Vagina (tissue), 2 donors: ENCODE measurements around the gene COASY. TPM values are rescaled to one million over a fixed set of nuclear protein-coding genes. Genes with fewer than 3 reads are reported as not detected.
"Not testable (repeated sequence)": the region's sequence is repeated elsewhere in the genome, so short reads cannot be mapped to it uniquely, and the experiment has no call there.

Experiments
- DNase-seq, 2 donors: peaks; one replicate each; pipeline ENCODE4 v3.0.0-alpha.2; 2017; ENCODE audit errors: extremely low spot score in 2 of 2
- H3K27ac ChIP-seq: fragments of 200-600 bp; sonication (generic); one replicate; pipeline ENCODE4 v1.5.1; 2019
- H3K27me3 ChIP-seq: fragments of 200-600 bp; sonication (generic); one replicate; pipeline ENCODE4 v1.5.1; 2019
- H3K36me3 ChIP-seq, 2 donors: fragments of 200-600 bp; sonication (generic); one replicate each; pipeline ENCODE4 v1.5.1; 2017 to 2019
- H3K4me1 ChIP-seq: fragments of 200-600 bp; sonication (generic); one replicate; pipeline ENCODE4 v1.5.1; 2019
- H3K4me3 ChIP-seq, 2 donors: fragments of 200-600 bp; sonication (generic); 1 replicate in 1 of 2; 2 replicates in 1 of 2; pipeline ENCODE4 v1.5.1; 2016 to 2019
- H3K9me3 ChIP-seq: fragments of 200-600 bp; sonication (generic); one replicate; pipeline ENCODE4 v1.5.1; 2019
- POLR2A ChIP-seq, 2 donors: fragments of 450-650 bp; IDR thresholded peaks; one replicate each; pipeline ENCODE4 v1.6.1; 2017; ENCODE audit warnings: antibody characterized with exemption in 2 of 2, mild to moderate bottlenecking in 2 of 2, moderate library complexity in 2 of 2
- POLR2AphosphoS5 ChIP-seq, 2 donors: sonication (generic); formaldehyde crosslinking; IDR thresholded peaks; one replicate each; pipeline ENCODE4 v1.9.0; 2017; ENCODE audit warnings: antibody characterized with exemption in 2 of 2, mild to moderate bottlenecking in 2 of 2, low read depth in 1 of 2; ENCODE audit not compliant: insufficient read depth in 1 of 2
- intact Hi-C: fragments of 100-400 bp; cut with DNase I; formaldehyde crosslinking; loops from one replicate; pipeline ENCODE4 v1.15.1; 2023
- total RNA-seq: library from RNA; depleted of rRNA; stranded (reverse); fragments of >200 nt; gene quantifications from one replicate; pipeline ENCODE4 v1.2.3, GENCODE V29; 2016
- TF ChIP-seq, protein P1 (sequence below), 3 experiments: fragments of 450-650 bp in 2 of 3; fragments of 200-600 bp in 1 of 3; sonication (generic) in 1 of 3; IDR thresholded peaks; one replicate each; pipeline ENCODE4 v1.5.1; 2017 to 2019; ENCODE audit warnings: antibody characterized with exemption in 3 of 3, mild to moderate bottlenecking in 2 of 3, moderate library complexity in 2 of 3

Gene COASY
- total RNA-seq, 1 donor from 2014 or later = 24.8 TPM

- Histone ChIP-seq H3K36me3 (peaks cover 0 to 26% of the 10 kb centered on the region in 2 donors), H3K4me1 (peaks cover 27% of the 10 kb centered on the region), H3K9me3 (no peaks in the 10 kb centered on the region), H3K27ac (no peak overlapping the region), H3K4me3 (no peak overlapping the region), H3K27me3 (no peaks in the 10 kb centered on the region)
- intact Hi-C loops = no loop called here
- no peak for TF ChIP-seq POLR2AphosphoS5 (IDR thresholded peaks at IDR 0.05; ENCODE audit: insufficient read depth in 1 of 2, low read depth in 1 of 2)
- no peak for TF ChIP-seq POLR2A (IDR thresholded peaks at IDR 0.05)
- TF ChIP-seq, protein P1, sequence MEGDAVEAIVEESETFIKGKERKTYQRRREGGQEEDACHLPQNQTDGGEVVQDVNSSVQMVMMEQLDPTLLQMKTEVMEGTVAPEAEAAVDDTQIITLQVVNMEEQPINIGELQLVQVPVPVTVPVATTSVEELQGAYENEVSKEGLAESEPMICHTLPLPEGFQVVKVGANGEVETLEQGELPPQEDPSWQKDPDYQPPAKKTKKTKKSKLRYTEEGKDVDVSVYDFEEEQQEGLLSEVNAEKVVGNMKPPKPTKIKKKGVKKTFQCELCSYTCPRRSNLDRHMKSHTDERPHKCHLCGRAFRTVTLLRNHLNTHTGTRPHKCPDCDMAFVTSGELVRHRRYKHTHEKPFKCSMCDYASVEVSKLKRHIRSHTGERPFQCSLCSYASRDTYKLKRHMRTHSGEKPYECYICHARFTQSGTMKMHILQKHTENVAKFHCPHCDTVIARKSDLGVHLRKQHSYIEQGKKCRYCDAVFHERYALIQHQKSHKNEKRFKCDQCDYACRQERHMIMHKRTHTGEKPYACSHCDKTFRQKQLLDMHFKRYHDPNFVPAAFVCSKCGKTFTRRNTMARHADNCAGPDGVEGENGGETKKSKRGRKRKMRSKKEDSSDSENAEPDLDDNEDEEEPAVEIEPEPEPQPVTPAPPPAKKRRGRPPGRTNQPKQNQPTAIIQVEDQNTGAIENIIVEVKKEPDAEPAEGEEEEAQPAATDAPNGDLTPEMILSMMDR (IDR thresholded peaks at IDR 0.05) = no peak
- DNase-seq = no peak
These were observed 23.5 kb upstream of the COASY start for GRCh38 chr17:42538482-42538881.

DNA sequence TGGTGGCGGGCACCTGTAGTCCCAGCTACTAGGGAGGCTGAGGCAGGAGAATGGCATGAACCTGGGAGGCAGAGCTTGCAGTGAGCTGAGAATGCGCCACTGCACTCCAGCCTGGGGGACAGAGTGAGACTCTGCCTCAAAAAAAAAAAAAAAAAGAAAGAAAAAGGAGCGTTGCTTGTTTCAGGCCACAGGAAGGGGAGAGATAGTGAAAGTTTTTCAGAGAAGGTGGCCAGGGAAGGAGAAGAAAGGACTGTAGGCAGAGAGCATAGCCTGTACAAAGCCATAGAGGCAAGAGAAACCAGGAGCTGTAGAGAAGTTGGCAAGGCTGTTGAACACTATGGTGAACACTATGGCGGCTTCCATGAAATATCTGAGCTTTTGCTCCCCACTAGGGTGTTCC lies 21.4 kb upstream of the COASY start:
- H3K27ac ChIP-seq, H3K4me3 ChIP-seq, intact Hi-C loops, DNase-seq, H3K9me3 ChIP-seq, H3K27me3 ChIP-seq: not testable (repeated sequence)
- peaks cover 20% of the 10 kb centered on the region for H3K4me1 ChIP-seq
- H3K36me3 ChIP-seq = peaks cover 0 to 26% of the 10 kb centered on the region in 2 donors

GRCh38 chr17:42541041-42541833 lies 20.7 kb upstream of the COASY start:
- intact Hi-C loops = no loop called here
- no peaks in the 10 kb centered on the region for H3K9me3 ChIP-seq
- no peak for DNase-seq
- no peaks in the 10 kb centered on the region for H3K27me3 ChIP-seq
- H3K36me3 ChIP-seq = peaks cover 0 to 26% of the 10 kb centered on the region in 2 donors
- peaks cover 17% of the 10 kb centered on the region for H3K4me1 ChIP-seq
- TF ChIP-seq, protein P1 (IDR thresholded peaks at IDR 0.05) = no peak
- TF ChIP-seq POLR2AphosphoS5 (IDR thresholded peaks at IDR 0.05; ENCODE audit: insufficient read depth in 1 of 2, low read depth in 1 of 2) (no peak), POLR2A (IDR thresholded peaks at IDR 0.05) (no peak)
- no peak overlapping the region for H3K27ac ChIP-seq
- no peak overlapping the region for H3K4me3 ChIP-seq

GRCh38 chr17:42543190-42544079 lies 18.5 kb upstream of the COASY start:
- no peak for DNase-seq
- TF ChIP-seq POLR2AphosphoS5 (IDR thresholded peaks at IDR 0.05; ENCODE audit: insufficient read depth in 1 of 2, low read depth in 1 of 2) = no peak
- TF ChIP-seq, protein P1 (IDR thresholded peaks at IDR 0.05) = no peak
- no peak for TF ChIP-seq POLR2A (IDR thresholded peaks at IDR 0.05)

DNA sequence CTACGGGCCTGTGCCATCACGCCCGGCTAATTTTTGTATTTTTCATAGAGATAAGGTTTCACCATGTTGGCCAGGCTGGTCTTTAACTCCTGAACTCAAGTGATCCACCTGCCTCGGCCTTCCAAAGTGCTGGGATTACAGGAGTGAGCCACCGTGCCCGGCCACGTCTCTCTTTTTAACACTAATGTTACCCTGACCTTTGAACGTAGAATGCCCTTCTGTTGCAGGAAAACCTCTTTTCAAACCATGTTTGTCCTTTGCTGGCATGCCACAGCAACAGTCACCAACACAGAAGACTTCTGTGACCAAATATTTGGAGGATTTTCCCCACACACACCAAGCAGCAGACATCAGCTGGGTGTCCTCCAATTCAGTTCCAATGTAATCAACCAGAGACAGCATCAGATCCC lies 17.1 kb upstream of the COASY start:
- intact Hi-C loops = no loop called here
- H3K27me3 ChIP-seq = no peaks in the 10 kb centered on the region
- H3K27ac ChIP-seq = no peak overlapping the region
- H3K36me3 ChIP-seq = peaks cover 0 to 12% of the 10 kb centered on the region in 2 donors
- DNase-seq = no peak
- no peak overlapping the region for H3K4me3 ChIP-seq
- TF ChIP-seq, protein P1 (IDR thresholded peaks at IDR 0.05) = no peak
- no peak for TF ChIP-seq POLR2AphosphoS5 (IDR thresholded peaks at IDR 0.05; ENCODE audit: insufficient read depth in 1 of 2, low read depth in 1 of 2)
- no peak for TF ChIP-seq POLR2A (IDR thresholded peaks at IDR 0.05)
- H3K4me1 ChIP-seq = peaks cover 9% of the 10 kb centered on the region
- no peaks in the 10 kb centered on the region for H3K9me3 ChIP-seq

More at GRCh38 chr17:42543190-42544079, 18.5 kb upstream of the COASY start:
- Histone ChIP-seq H3K4me3 (no peak overlapping the region), H3K27ac (no peak overlapping the region), H3K27me3 (no peaks in the 10 kb centered on the region), H3K4me1 (peaks cover 2% of the 10 kb centered on the region), H3K9me3 (no peaks in the 10 kb centered on the region), H3K36me3 (peaks cover 0 to 25% of the 10 kb centered on the region in 2 donors)
- intact Hi-C loops = no loop called here

GRCh38 chr17:42545755-42546505 lies 16.0 kb upstream of the COASY start:
- H3K27ac ChIP-seq, H3K9me3 ChIP-seq, H3K27me3 ChIP-seq, DNase-seq, H3K4me1 ChIP-seq, intact Hi-C loops, H3K4me3 ChIP-seq: not testable (repeated sequence)
- H3K36me3 ChIP-seq = peaks cover 0 to 12% of the 10 kb centered on the region in 2 donors
